HL-60 (cell line): ENCODE data around the gene VCPKMT.
"Not testable (repeated sequence)": the region's sequence is repeated elsewhere in the genome, so short reads cannot be mapped to it uniquely, and the experiment has no call there.

Experiments
- CTCF ChIP-seq: IDR thresholded peaks from one replicate; pipeline ENCODE4 v1.5.1; 2011; ENCODE audit warnings: low read length, control low read depth, inconsistent platforms; ENCODE audit not compliant: insufficient read depth
- REST ChIP-seq: IDR thresholded peaks from 2 replicates; pipeline ENCODE4 v1.6.1; 2012; ENCODE audit warnings: low read depth; ENCODE audit not compliant: insufficient replicate concordance

GRCh38 chr14:50079103-50079502 lies 37.3 kb downstream of the VCPKMT start:
- TF ChIP-seq CTCF, REST: not testable (repeated sequence)
